ENCODE data around the gene ABCC4.

Gene ABCC4

GRCh38 chr13:95160112-95160906, 140.9 kb downstream of the ABCC4 start:
- H3K27ac ChIP-seq (ENCODE audit: low read length) = no peak overlapping the region

GRCh38 chr13:95159458-95159857, 141.8 kb downstream of the ABCC4 start:
- Histone ChIP-seq H3K4me3 (ENCODE audit: low read length) (no peak overlapping the region), H3K27ac (ENCODE audit: low read length) (no peak overlapping the region), H3K36me3 (ENCODE audit: control insufficient read depth, low read depth, low read length) (no peaks in the 10 kb centered on the region), H3K9me3 (ENCODE audit: control insufficient read depth, low read depth, low read length) (no peaks in the 10 kb centered on the region), H3K4me1 (ENCODE audit: control insufficient read depth, low read depth, low read length) (peaks cover 5% of the 10 kb centered on the region), H3K27me3 (ENCODE audit: control insufficient read depth, insufficient read depth, low read length) (no peaks in the 10 kb centered on the region), H3K9ac (ENCODE audit: low read length) (no peak overlapping the region)

More at GRCh38 chr13:95160112-95160906, 140.9 kb downstream of the ABCC4 start:
- Histone ChIP-seq H3K9ac (ENCODE audit: low read length) (no peak overlapping the region), H3K4me1 (ENCODE audit: control insufficient read depth, low read depth, low read length) (no peaks in the 10 kb centered on the region), H3K36me3 (ENCODE audit: control insufficient read depth, low read depth, low read length) (no peaks in the 10 kb centered on the region), H3K27me3 (ENCODE audit: control insufficient read depth, insufficient read depth, low read length) (no peaks in the 10 kb centered on the region), H3K9me3 (ENCODE audit: control insufficient read depth, low read depth, low read length) (no peaks in the 10 kb centered on the region), H3K4me3 (ENCODE audit: low read length) (no peak overlapping the region)

GRCh38 chr13:95156208-95156607, 145.0 kb downstream of the ABCC4 start:
- Histone ChIP-seq H3K4me1 (ENCODE audit: control insufficient read depth, low read depth, low read length) (peaks cover 24% of the 10 kb centered on the region), H3K9ac (ENCODE audit: low read length) (no peak overlapping the region), H3K4me3 (ENCODE audit: low read length) (no peak overlapping the region), H3K9me3 (ENCODE audit: control insufficient read depth, low read depth, low read length) (no peaks in the 10 kb centered on the region), H3K36me3 (ENCODE audit: control insufficient read depth, low read depth, low read length) (no peaks in the 10 kb centered on the region), H3K27me3 (ENCODE audit: control insufficient read depth, insufficient read depth, low read length) (no peaks in the 10 kb centered on the region), H3K27ac (ENCODE audit: low read length) (no peak overlapping the region)

- H3K36me3 ChIP-seq (ENCODE audit: control insufficient read depth, low read depth, low read length) = no peaks in the 10 kb centered on the region
- no peak overlapping the region for H3K9ac ChIP-seq (ENCODE audit: low read length)
- no peak overlapping the region for H3K4me3 ChIP-seq (ENCODE audit: low read length)
- peaks cover 24% of the 10 kb centered on the region for H3K4me1 ChIP-seq (ENCODE audit: control insufficient read depth, low read depth, low read length)
- H3K27me3 ChIP-seq (ENCODE audit: control insufficient read depth, insufficient read depth, low read length) = no peaks in the 10 kb centered on the region
- H3K9me3 ChIP-seq (ENCODE audit: control insufficient read depth, low read depth, low read length) = no peaks in the 10 kb centered on the region
- no peak overlapping the region for H3K27ac ChIP-seq (ENCODE audit: low read length)
Measured at GRCh38 chr13:95155504-95155903, 145.7 kb downstream of the ABCC4 start.

GRCh38 chr13:95155093-95155492, 146.2 kb downstream of the ABCC4 start:
- H3K4me1 ChIP-seq (ENCODE audit: control insufficient read depth, low read depth, low read length) = peaks cover 24% of the 10 kb centered on the region

GRCh38 chr13:95154413-95154886, 146.8 kb downstream of the ABCC4 start:
- no peak overlapping the region for H3K9ac ChIP-seq (ENCODE audit: low read length)
- H3K27ac ChIP-seq (ENCODE audit: low read length) = no peak overlapping the region
- no peaks in the 10 kb centered on the region for H3K27me3 ChIP-seq (ENCODE audit: control insufficient read depth, insufficient read depth, low read length)
- H3K4me3 ChIP-seq (ENCODE audit: low read length) = no peak overlapping the region
- no peaks in the 10 kb centered on the region for H3K9me3 ChIP-seq (ENCODE audit: control insufficient read depth, low read depth, low read length)
- peaks cover 24% of the 10 kb centered on the region for H3K4me1 ChIP-seq (ENCODE audit: control insufficient read depth, low read depth, low read length)
- H3K36me3 ChIP-seq (ENCODE audit: control insufficient read depth, low read depth, low read length) = no peaks in the 10 kb centered on the region

More at GRCh38 chr13:95155093-95155492, 146.2 kb downstream of the ABCC4 start:
- Histone ChIP-seq H3K4me3 (ENCODE audit: low read length) (no peak overlapping the region), H3K9me3 (ENCODE audit: control insufficient read depth, low read depth, low read length) (no peaks in the 10 kb centered on the region), H3K27me3 (ENCODE audit: control insufficient read depth, insufficient read depth, low read length) (no peaks in the 10 kb centered on the region), H3K27ac (ENCODE audit: low read length) (no peak overlapping the region), H3K9ac (ENCODE audit: low read length) (no peak overlapping the region), H3K36me3 (ENCODE audit: control insufficient read depth, low read depth, low read length) (no peaks in the 10 kb centered on the region)

- Histone ChIP-seq H3K27me3 (ENCODE audit: control insufficient read depth, insufficient read depth, low read length) (no peaks in the 10 kb centered on the region), H3K4me3 (ENCODE audit: low read length) (no peak overlapping the region), H3K9ac (ENCODE audit: low read length) (no peak overlapping the region), H3K9me3 (ENCODE audit: control insufficient read depth, low read depth, low read length) (no peaks in the 10 kb centered on the region), H3K4me1 (ENCODE audit: control insufficient read depth, low read depth, low read length) (peaks cover 24% of the 10 kb centered on the region), H3K36me3 (ENCODE audit: control insufficient read depth, low read depth, low read length) (no peaks in the 10 kb centered on the region), H3K27ac (ENCODE audit: low read length) (no peak overlapping the region)
Measured at GRCh38 chr13:95153647-95154412, 147.4 kb downstream of the ABCC4 start.

- Histone ChIP-seq H3K9ac (ENCODE audit: low read length) (no peak overlapping the region), H3K36me3 (ENCODE audit: control insufficient read depth, low read depth, low read length) (no peaks in the 10 kb centered on the region), H3K4me3 (ENCODE audit: low read length) (no peak overlapping the region), H3K9me3 (ENCODE audit: control insufficient read depth, low read depth, low read length) (no peaks in the 10 kb centered on the region), H3K27me3 (ENCODE audit: control insufficient read depth, insufficient read depth, low read length) (no peaks in the 10 kb centered on the region), H3K4me1 (ENCODE audit: control insufficient read depth, low read depth, low read length) (peaks cover 24% of the 10 kb centered on the region), H3K27ac (ENCODE audit: low read length) (no peak overlapping the region)
Measured at GRCh38 chr13:95151942-95152587, 149.2 kb downstream of the ABCC4 start.

- no peak overlapping the region for H3K9ac ChIP-seq (ENCODE audit: low read length)
- H3K36me3 ChIP-seq (ENCODE audit: control insufficient read depth, low read depth, low read length) = no peaks in the 10 kb centered on the region
- no peaks in the 10 kb centered on the region for H3K27me3 ChIP-seq (ENCODE audit: control insufficient read depth, insufficient read depth, low read length)
- H3K4me1 ChIP-seq (ENCODE audit: control insufficient read depth, low read depth, low read length) = peaks cover 24% of the 10 kb centered on the region
- no peak overlapping the region for H3K27ac ChIP-seq (ENCODE audit: low read length)
- H3K4me3 ChIP-seq (ENCODE audit: low read length) = no peak overlapping the region
- H3K9me3 ChIP-seq (ENCODE audit: control insufficient read depth, low read depth, low read length) = no peaks in the 10 kb centered on the region
Measured at GRCh38 chr13:95150555-95150954, 150.7 kb downstream of the ABCC4 start.

- Histone ChIP-seq H3K4me3 (ENCODE audit: low read length) (no peak overlapping the region), H3K27ac (ENCODE audit: low read length) (no peak overlapping the region), H3K36me3 (ENCODE audit: control insufficient read depth, low read depth, low read length) (no peaks in the 10 kb centered on the region), H3K4me1 (ENCODE audit: control insufficient read depth, low read depth, low read length) (no peaks in the 10 kb centered on the region), H3K27me3 (ENCODE audit: control insufficient read depth, insufficient read depth, low read length) (no peaks in the 10 kb centered on the region), H3K9me3 (ENCODE audit: control insufficient read depth, low read depth, low read length) (no peaks in the 10 kb centered on the region), H3K9ac (ENCODE audit: low read length) (no peak overlapping the region)
Measured at GRCh38 chr13:95146486-95146885, 154.8 kb downstream of the ABCC4 start.

- Histone ChIP-seq H3K27me3 (ENCODE audit: control insufficient read depth, insufficient read depth, low read length) (no peaks in the 10 kb centered on the region), H3K27ac (ENCODE audit: low read length) (no peak overlapping the region), H3K9ac (ENCODE audit: low read length) (no peak overlapping the region), H3K9me3 (ENCODE audit: control insufficient read depth, low read depth, low read length) (no peaks in the 10 kb centered on the region), H3K36me3 (ENCODE audit: control insufficient read depth, low read depth, low read length) (no peaks in the 10 kb centered on the region), H3K4me3 (ENCODE audit: low read length) (no peak overlapping the region), H3K4me1 (ENCODE audit: control insufficient read depth, low read depth, low read length) (no peaks in the 10 kb centered on the region)
Measured at GRCh38 chr13:95145587-95145986, 155.7 kb downstream of the ABCC4 start.

Measured in iPS-18a (cell line).